Endothelial cell of umbilical vein (primary cell): Measurements from ENCODE around the gene CCR7. TPM values are rescaled to one million over a fixed set of nuclear protein-coding genes. Genes with fewer than 3 reads are reported as not detected.

Source experiments
- BruUV-seq: library from RNA; stranded (reverse); fragments of 400-500 nt; replicated peaks from 2 replicates; lab custom pipeline; 2021; lab: Mats Ljungman, UMichigan
- CTCF ChIA-PET: fragments of 300-600, 350-600 bp; sonication (Branson Sonifier 250); formaldehyde crosslinking; loops from one replicate; lab custom pipeline; 2021; ENCODE audit warnings: antibody characterized with exemption, inconsistent platforms; lab: Charles Lee
- POLR2A ChIA-PET: fragments of 300-600, 350-600 bp; sonication (Branson Sonifier 250); formaldehyde crosslinking; loops from one replicate; lab custom pipeline; 2021; ENCODE audit warnings: antibody characterized with exemption, inconsistent platforms; lab: Charles Lee
- DNase-seq: peaks from one replicate; pipeline ENCODE4 v3.0.0-alpha.2; 2011; ENCODE audit warnings: low read depth, low spot score
- FAIRE-seq: peaks from 2 replicates; lab custom pipeline; 2011; peaks lifted over from hg19 to GRCh38; lab: Jason Lieb, UNC
- H2AFZ ChIP-seq: 2 replicates; pipeline ENCODE4 v1.6.0; 2012; ENCODE audit warnings: low read depth, low read length, control low read depth, inconsistent platforms
- H3K27ac ChIP-seq: 2 replicates; pipeline ENCODE4 v1.5.1; 2011; ENCODE audit warnings: low read depth, mild to moderate bottlenecking, control low read depth, low read length, moderate library complexity; ENCODE audit not compliant: insufficient read depth
- H3K27me3 ChIP-seq, 2 experiments: 2 replicates each; pipeline versions ENCODE4 v1.6.0 to v1.6.1; 2011; ENCODE audit warnings: low read length in 2 of 2, mixed read lengths in 1 of 2; ENCODE audit not compliant: control insufficient read depth in 2 of 2, insufficient read depth in 2 of 2
- H3K36me3 ChIP-seq, 2 experiments: 2 replicates in 1 of 2; 3 replicates in 1 of 2; pipeline ENCODE4 v1.5.1; 2011; ENCODE audit warnings: low read length in 2 of 2, mild to moderate bottlenecking in 1 of 2, moderate library complexity in 1 of 2; ENCODE audit not compliant: control insufficient read depth in 2 of 2, insufficient read depth in 2 of 2; ENCODE audit errors: extremely low read depth in 1 of 2
- H3K4me1 ChIP-seq: 3 replicates; pipeline ENCODE4 v1.5.1; 2011; ENCODE audit warnings: mild to moderate bottlenecking, low read length; ENCODE audit not compliant: control insufficient read depth, insufficient read depth; ENCODE audit errors: extremely low read depth
- H3K4me2 ChIP-seq: 2 replicates; pipeline ENCODE4 v1.6.1; 2011; ENCODE audit warnings: low read length, control low read depth, mixed read lengths; ENCODE audit not compliant: insufficient read depth
- H3K4me3 ChIP-seq, 3 experiments: fragments of 200-600 bp in 1 of 3; sonication (generic), shearing (Covaris generic) in 1 of 3; replicated peaks in 1 of 3; 2 replicates each; pipeline ENCODE4 v1.5.1; 2011 to 2016; ENCODE audit warnings: control low read depth in 3 of 3, low read length in 3 of 3, mild to moderate bottlenecking in 2 of 3, inconsistent platforms in 1 of 3, low read depth in 1 of 3, moderate library complexity in 1 of 3; ENCODE audit not compliant: insufficient read depth in 1 of 3
- H3K79me2 ChIP-seq: 2 replicates; pipeline ENCODE4 v1.6.0; 2012; ENCODE audit warnings: low read length, inconsistent platforms; ENCODE audit not compliant: control insufficient read depth, insufficient read depth
- H3K9ac ChIP-seq: replicated peaks from 2 replicates; pipeline ENCODE3; 2011; ENCODE audit warnings: low read length, control low read depth; ENCODE audit not compliant: insufficient read depth; ENCODE audit errors: extremely low read depth
- H3K9me1 ChIP-seq: replicated peaks from 3 replicates; pipeline ENCODE4 v1.6.0; 2011; ENCODE audit warnings: mild to moderate bottlenecking, low read length; ENCODE audit not compliant: control insufficient read depth, insufficient read depth; ENCODE audit errors: extremely low read depth
- H3K9me3 ChIP-seq: replicated peaks from 2 replicates; pipeline ENCODE4 v1.5.1; 2012; ENCODE audit warnings: low read length, inconsistent platforms; ENCODE audit not compliant: control insufficient read depth, insufficient read depth
- H4K20me1 ChIP-seq: replicated peaks from 2 replicates; pipeline ENCODE3; 2011; ENCODE audit warnings: mild to moderate bottlenecking, low read length; ENCODE audit not compliant: control insufficient read depth, insufficient read depth; ENCODE audit errors: extremely low read depth
- EZH2 ChIP-seq: IDR thresholded peaks from 2 replicates; pipeline ENCODE4 v1.6.1; 2012; ENCODE audit warnings: borderline replicate concordance, low read depth, mild to moderate bottlenecking, moderate library complexity, low read length, inconsistent platforms; ENCODE audit not compliant: severe bottlenecking
- FOS ChIP-seq: IDR thresholded peaks from 2 replicates; pipeline ENCODE4 v1.6.1; 2011; ENCODE audit warnings: mild to moderate bottlenecking, low read length, moderate library complexity, borderline replicate concordance; ENCODE audit not compliant: insufficient read depth
- GATA2 ChIP-seq: IDR thresholded peaks from 2 replicates; pipeline ENCODE4 v1.7.0; 2011; ENCODE audit warnings: low read depth, mild to moderate bottlenecking, moderate library complexity, mixed read lengths, low read length; ENCODE audit not compliant: insufficient read length, insufficient read depth
- JUN ChIP-seq: IDR thresholded peaks from 2 replicates; pipeline ENCODE4 v1.6.1; 2011; ENCODE audit warnings: borderline replicate concordance, low read depth; ENCODE audit not compliant: insufficient read length, insufficient read depth
- MYC ChIP-seq: IDR thresholded peaks from one replicate; pipeline ENCODE4 v1.6.1; 2011; ENCODE audit warnings: mild to moderate bottlenecking, low read depth, low read length
- POLR2A ChIP-seq: IDR thresholded peaks from 2 replicates; pipeline ENCODE4 v1.6.1; 2012; ENCODE audit warnings: low read depth, mild to moderate bottlenecking, control low read depth, low read length
- POLR2AphosphoS5 ChIP-seq: IDR thresholded peaks from 2 replicates; pipeline ENCODE4 v1.6.1; 2012; ENCODE audit warnings: low read depth, mild to moderate bottlenecking, control low read depth, low read length, moderate library complexity; ENCODE audit not compliant: insufficient read depth
- dilution Hi-C: fragments of 300-500 bp; cut with MboI; formaldehyde crosslinking; loops from one replicate; pipeline ENCODE4 v1.15.0; 2019; ENCODE audit warnings: low sequenced_read_pairs; ENCODE audit not compliant: extremely low pct_ligation_motif_present
- intact Hi-C: fragments of 100-400 bp; cut with micrococcal nuclease; formaldehyde crosslinking; loops from one replicate; pipeline ENCODE4 v1.10.0; 2022
- polyA plus RNA-seq, 4 experiments: library from polyadenylated mRNA; depleted of rRNA in 3 of 4; stranded (reverse) in 3 of 4; unstranded in 1 of 4; fragments of >200 nt; gene quantifications; 2 replicates each; pipeline versions ENCODE4 v1.2.1 to v1.2.3, GENCODE V29; 2011 to 2012; ENCODE audit warnings: missing spikeins in 1 of 4
- total RNA-seq: library from RNA; stranded (reverse); gene quantifications from 2 replicates; pipeline ENCODE4 v1.2.3, GENCODE V29; 2021
- TF ChIP-seq, protein P1 (sequence below): IDR thresholded peaks from 2 replicates; pipeline ENCODE4 v1.6.1; 2011; ENCODE audit not compliant: insufficient read depth, insufficient read length
- TF ChIP-seq, protein P2 (sequence below), 2 donors: IDR thresholded peaks; 1 replicate in 1 of 2; 2 replicates in 1 of 2; pipeline ENCODE4 v1.5.1; 2011; ENCODE audit warnings: low read length in 2 of 2, mild to moderate bottlenecking in 2 of 2, moderate library complexity in 2 of 2, control low read depth in 1 of 2, inconsistent platforms in 1 of 2, low read depth in 1 of 2; ENCODE audit not compliant: insufficient read depth in 1 of 2; ENCODE audit errors: extremely low read depth in 1 of 2

Gene CCR7
- total and polyA plus RNA-seq, 2 donors (not counting 3 experiments of a cell fraction or from before 2014, with no cell fraction given) = 0.18 TPM; not detected in 1

DNA sequence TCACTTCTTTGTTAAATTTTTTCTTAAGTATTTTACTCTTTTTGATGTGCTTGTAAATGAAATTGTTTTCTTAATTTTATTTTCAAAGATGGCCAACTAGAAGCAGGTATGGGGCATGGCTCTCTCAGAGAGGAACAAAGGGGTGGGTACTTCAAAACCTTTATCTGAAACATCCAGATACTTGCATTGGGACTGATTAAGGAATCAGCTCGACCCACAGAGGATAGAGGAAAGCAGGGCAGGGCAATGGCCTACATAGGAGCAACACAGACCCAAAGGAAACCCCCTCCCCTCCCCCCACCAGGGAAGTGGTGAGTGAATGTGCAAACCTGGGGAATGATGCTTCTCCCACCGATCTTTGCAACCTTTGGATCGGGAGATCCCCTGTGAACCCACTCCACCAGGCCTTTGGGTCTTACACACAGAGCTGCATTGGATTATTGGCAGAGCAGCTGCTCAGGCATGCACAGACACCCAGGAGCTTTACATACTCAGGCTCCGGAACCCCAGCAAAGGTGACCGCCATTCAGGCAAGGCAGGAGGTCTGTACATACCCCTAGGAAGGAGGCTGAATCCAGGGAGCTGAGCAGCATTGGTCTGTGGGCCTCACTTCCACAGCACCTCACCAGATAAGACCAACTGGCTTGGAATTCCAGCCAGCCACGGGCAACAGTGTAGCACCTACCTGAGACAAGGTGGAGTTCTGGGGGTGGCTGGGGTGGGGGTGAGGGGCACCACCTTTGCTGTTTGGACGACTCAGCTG is 3.0 kb upstream of the CCR7 start:
- Histone ChIP-seq H3K27ac (no peak overlapping the region), H2AFZ (no peak overlapping the region), H3K9me3 (no peaks in the 10 kb centered on the region), H3K9ac (no peak overlapping the region), H4K20me1 (no peaks in the 10 kb centered on the region), H3K36me3 (no peaks in the 10 kb centered on the region), H3K27me3 (peaks cover 25 to 35% of the 10 kb centered on the region in 2 experiments), H3K4me3 (no peak overlapping the region), H3K4me2 (no peak overlapping the region), H3K79me2 (no peaks in the 10 kb centered on the region), H3K4me1 (no peaks in the 10 kb centered on the region), H3K9me1 (no peaks in the 10 kb centered on the region)
- no peak for FAIRE-seq
- dilution Hi-C loops = no loop called here
- TF ChIP-seq POLR2AphosphoS5 = no peak
- TF ChIP-seq GATA2 = no peak
- no peak for TF ChIP-seq MYC
- TF ChIP-seq EZH2 = no peak
- TF ChIP-seq, protein P1, sequence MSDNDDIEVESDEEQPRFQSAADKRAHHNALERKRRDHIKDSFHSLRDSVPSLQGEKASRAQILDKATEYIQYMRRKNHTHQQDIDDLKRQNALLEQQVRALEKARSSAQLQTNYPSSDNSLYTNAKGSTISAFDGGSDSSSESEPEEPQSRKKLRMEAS = no peak
- no peak for TF ChIP-seq FOS
- TF ChIP-seq, protein P2, sequence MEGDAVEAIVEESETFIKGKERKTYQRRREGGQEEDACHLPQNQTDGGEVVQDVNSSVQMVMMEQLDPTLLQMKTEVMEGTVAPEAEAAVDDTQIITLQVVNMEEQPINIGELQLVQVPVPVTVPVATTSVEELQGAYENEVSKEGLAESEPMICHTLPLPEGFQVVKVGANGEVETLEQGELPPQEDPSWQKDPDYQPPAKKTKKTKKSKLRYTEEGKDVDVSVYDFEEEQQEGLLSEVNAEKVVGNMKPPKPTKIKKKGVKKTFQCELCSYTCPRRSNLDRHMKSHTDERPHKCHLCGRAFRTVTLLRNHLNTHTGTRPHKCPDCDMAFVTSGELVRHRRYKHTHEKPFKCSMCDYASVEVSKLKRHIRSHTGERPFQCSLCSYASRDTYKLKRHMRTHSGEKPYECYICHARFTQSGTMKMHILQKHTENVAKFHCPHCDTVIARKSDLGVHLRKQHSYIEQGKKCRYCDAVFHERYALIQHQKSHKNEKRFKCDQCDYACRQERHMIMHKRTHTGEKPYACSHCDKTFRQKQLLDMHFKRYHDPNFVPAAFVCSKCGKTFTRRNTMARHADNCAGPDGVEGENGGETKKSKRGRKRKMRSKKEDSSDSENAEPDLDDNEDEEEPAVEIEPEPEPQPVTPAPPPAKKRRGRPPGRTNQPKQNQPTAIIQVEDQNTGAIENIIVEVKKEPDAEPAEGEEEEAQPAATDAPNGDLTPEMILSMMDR (IDR thresholded peaks at IDR 0.05; ENCODE audit: extremely low read depth in 1 of 2, insufficient read depth in 1 of 2, low read depth in 1 of 2, low read length in 2 of 2) = no peak
- no peak for TF ChIP-seq POLR2A
- TF ChIP-seq JUN = no peak
- CTCF ChIA-PET = interaction anchor here (2.9 kb wide), 1 partner anchor 8 kb away, joined by 9 read pairs; no protein-coding TSS in a partner anchor
- POLR2A ChIA-PET = no interaction called here
- no TSS peak for BruUV-seq
- no peak for DNase-seq
- intact Hi-C loops = no loop called here
